Lung (tissue), 16 donors: ENCODE results near the gene DPY19L2. TPM values are rescaled to one million over a fixed set of nuclear protein-coding genes. Genes with fewer than 3 reads are reported as not detected.
"Not testable (repeated sequence)": the region's sequence is repeated elsewhere in the genome, so short reads cannot be mapped to it uniquely, and the experiment has no call there.

Experiments
- ATAC-seq: fragments of 200-7000 bp; cut with Tn5 transposase; one replicate; pipeline ENCODE4 v1.9.1; 2020; ENCODE audit warnings: moderate number of reproducible peaks; ENCODE audit not compliant: insufficient read depth, low FRiP score
- DNase-seq, 3 donors: peaks; one replicate each; pipeline ENCODE4 v3.0.0-alpha.2; 2013 to 2017
- H3K27ac ChIP-seq, 2 donors: one replicate each; pipeline ENCODE4 v1.5.1; 2013; ENCODE audit warnings: mild to moderate bottlenecking in 2 of 2, moderate library complexity in 2 of 2, control low read depth in 1 of 2, inconsistent platforms in 1 of 2, low read depth in 1 of 2, low read length in 1 of 2
- H3K27me3 ChIP-seq, 3 donors: one replicate each; pipeline ENCODE4 v1.5.1; 2013; ENCODE audit warnings: low read length in 2 of 3; ENCODE audit not compliant: control insufficient read depth in 3 of 3, insufficient read depth in 3 of 3
- H3K36me3 ChIP-seq, 4 donors: one replicate each; pipeline ENCODE4 v1.5.1; 2013; ENCODE audit warnings: low read length in 4 of 4, mild to moderate bottlenecking in 1 of 4, moderate library complexity in 1 of 4; ENCODE audit not compliant: control insufficient read depth in 4 of 4, insufficient read depth in 4 of 4
- H3K4me1 ChIP-seq, 5 donors: one replicate each; pipeline ENCODE4 v1.5.1; 2013; ENCODE audit warnings: low read length in 5 of 5, mild to moderate bottlenecking in 2 of 5, moderate library complexity in 1 of 5; ENCODE audit not compliant: control insufficient read depth in 5 of 5, insufficient read depth in 5 of 5
- H3K4me3 ChIP-seq: one replicate; pipeline ENCODE4 v1.5.1; 2013; ENCODE audit warnings: mild to moderate bottlenecking, control low read depth, moderate library complexity
- H3K9ac ChIP-seq, 2 donors: one replicate each; pipeline ENCODE4 v1.5.1; 2013; ENCODE audit warnings: low read length in 2 of 2, control low read depth in 1 of 2; ENCODE audit not compliant: insufficient read depth in 1 of 2
- H3K9me3 ChIP-seq, 4 donors: one replicate each; pipeline ENCODE4 v1.5.1; 2013; ENCODE audit warnings: low read length in 3 of 4, mild to moderate bottlenecking in 1 of 4, moderate library complexity in 1 of 4; ENCODE audit not compliant: control insufficient read depth in 4 of 4, insufficient read depth in 3 of 4
- WGBS, 2 donors: extraction: QIAGEN DNeasy Blood & Tissue Kit; methylation state at CpG; one replicate each; pipeline ENCODE4 v1.1.7; 2013; 5-methylcytosine and 5-hydroxymethylcytosine counted together
- long read RNA-seq, 5 donors: transcript quantifications; one replicate each; lab custom pipeline, GENCODE V29; 2026
- polyA plus RNA-seq, 2 donors: library from polyadenylated mRNA; stranded (reverse); fragments of 200-250 nt; gene quantifications; one replicate each; pipeline ENCODE4 v1.2.1, GENCODE V29; 2013
- total RNA-seq, 2 donors: library from RNA; depleted of rRNA in 1 of 2; stranded (reverse); fragments of >200 nt in 1 of 2; gene quantifications; one replicate each; pipeline ENCODE4 v1.2.1, GENCODE V29; 2014 to 2021
- TF ChIP-seq, protein P1 (sequence below): IDR thresholded peaks from 2 replicates; pipeline ENCODE4 v1.5.1; 2012; ENCODE audit warnings: mild to moderate bottlenecking; ENCODE audit errors: control extremely low read depth, extremely low read depth
- donor health status: control.
- donor health status: control.
- donor health status: Bipolar disorder and iron deficiency.
- donor health status: healthy.
- donor health status: DM: yes; HTN: yes; CAD: no.

DPY19L2 gene
- total RNA-seq: 10 to 100 TPM in 1 of 2 donors, 1 to 10 TPM in 1; 4.3 to 14.8 TPM
- 1 to 10 TPM in 1 of 2 donors, under 1 TPM in 1; 0.56 to 4.9 TPM for polyA plus RNA-seq
- long read RNA-seq, donor 1, partial matches to known transcripts: 0 of 3 reads
- long read RNA-seq, donor 1, other reads (novel, unspliced or antisense): 0 of 3 reads
- long read RNA-seq, donor 2, partial matches to known transcripts: 0 of 2 reads
- long read RNA-seq, donor 2, other reads (novel, unspliced or antisense): 0 of 2 reads
- long read RNA-seq, donor 3, partial matches to known transcripts: 0 of 1 reads
- long read RNA-seq, donor 3, other reads (novel, unspliced or antisense): 0 of 1 reads
- long read RNA-seq, donor 4, partial matches to known transcripts: 0 of 1 reads
- long read RNA-seq, donor 4, other reads (novel, unspliced or antisense): 0 of 1 reads
- long read RNA-seq, donor 5, partial matches to known transcripts: 0 of 4 reads
- long read RNA-seq, donor 5, other reads (novel, unspliced or antisense): 0 of 4 reads

DNA sequence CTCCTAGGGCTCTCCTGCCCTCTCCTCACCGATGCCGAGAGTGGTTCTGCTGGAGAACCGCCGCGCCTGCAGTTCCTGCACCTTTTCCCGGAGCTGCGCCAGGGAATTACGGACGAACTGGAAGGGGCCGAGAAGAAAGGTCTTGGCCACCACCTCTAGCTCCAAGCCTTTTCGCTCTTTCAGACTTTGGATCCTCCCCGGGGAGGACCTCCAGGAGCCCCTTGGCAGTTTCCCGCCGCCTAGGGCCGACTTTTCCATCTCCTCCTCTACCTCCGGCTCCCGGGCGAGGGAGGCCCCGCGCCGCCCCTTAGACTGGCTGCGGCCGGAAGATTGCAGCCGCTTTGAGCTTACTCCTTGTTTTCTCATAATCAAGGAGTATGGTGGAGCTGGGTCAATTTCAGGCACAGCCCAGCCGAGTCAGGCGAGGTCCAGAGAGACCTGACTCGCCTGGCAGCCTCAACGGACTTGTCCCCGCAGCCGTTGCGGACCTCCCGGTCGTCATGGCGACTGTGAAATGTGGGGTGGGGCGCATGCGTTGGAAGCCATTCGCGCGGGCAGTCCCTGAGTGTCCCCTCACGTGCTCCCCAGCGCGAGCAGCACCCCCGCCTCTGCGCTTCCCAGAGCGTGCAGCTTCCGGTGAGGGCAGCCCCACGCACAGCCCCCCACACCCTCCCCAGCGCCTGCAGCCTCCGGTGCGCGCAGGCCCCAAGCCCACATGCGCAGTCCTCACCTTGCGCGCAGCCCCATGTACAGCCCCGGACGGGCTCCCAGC lies at the start of gene DPY19L2:
Gene DPY19L2, minus strand, starts transcription at position 466 of the 772 bp plus-strand sequence. Its CDS starts 100 bp downstream, at position 366.
- Histone ChIP-seq H3K9ac (peak within 1 kb of the TSS; percentile 39 to 65), H3K27ac (peak within 1 kb of the TSS; percentile 79 to 98), H3K9me3 (no peaks in the 10 kb centered on the region), H3K36me3 (no peaks in the 10 kb centered on the region), H3K4me3 (peak within 1 kb of the TSS; percentile 64), H3K4me1 (peaks cover 0 to 5% (median 0%) of the 10 kb centered on the region in 5 donors), H3K27me3 (no peaks in the 10 kb centered on the region)
- peak; percentile 78 to 88 (median 80) for DNase-seq
- WGBS, 2 donors: 0 to 1% methylated on average over 56 of the region's 56 CpGs
- TF ChIP-seq, protein P1, sequence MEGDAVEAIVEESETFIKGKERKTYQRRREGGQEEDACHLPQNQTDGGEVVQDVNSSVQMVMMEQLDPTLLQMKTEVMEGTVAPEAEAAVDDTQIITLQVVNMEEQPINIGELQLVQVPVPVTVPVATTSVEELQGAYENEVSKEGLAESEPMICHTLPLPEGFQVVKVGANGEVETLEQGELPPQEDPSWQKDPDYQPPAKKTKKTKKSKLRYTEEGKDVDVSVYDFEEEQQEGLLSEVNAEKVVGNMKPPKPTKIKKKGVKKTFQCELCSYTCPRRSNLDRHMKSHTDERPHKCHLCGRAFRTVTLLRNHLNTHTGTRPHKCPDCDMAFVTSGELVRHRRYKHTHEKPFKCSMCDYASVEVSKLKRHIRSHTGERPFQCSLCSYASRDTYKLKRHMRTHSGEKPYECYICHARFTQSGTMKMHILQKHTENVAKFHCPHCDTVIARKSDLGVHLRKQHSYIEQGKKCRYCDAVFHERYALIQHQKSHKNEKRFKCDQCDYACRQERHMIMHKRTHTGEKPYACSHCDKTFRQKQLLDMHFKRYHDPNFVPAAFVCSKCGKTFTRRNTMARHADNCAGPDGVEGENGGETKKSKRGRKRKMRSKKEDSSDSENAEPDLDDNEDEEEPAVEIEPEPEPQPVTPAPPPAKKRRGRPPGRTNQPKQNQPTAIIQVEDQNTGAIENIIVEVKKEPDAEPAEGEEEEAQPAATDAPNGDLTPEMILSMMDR: no peak
- peak; percentile 90 for ATAC-seq

- not testable (repeated sequence) for H3K9ac ChIP-seq, H3K36me3 ChIP-seq, H3K4me3 ChIP-seq, H3K27ac ChIP-seq, ATAC-seq, DNase-seq, H3K4me1 ChIP-seq, H3K27me3 ChIP-seq, H3K9me3 ChIP-seq
- 92% methylated on average over 4 of the region's 4 CpGs for WGBS, 2 donors
Observed at GRCh38 chr12:63716891-63717290, 48.6 kb upstream of the DPY19L2 start.

DNA sequence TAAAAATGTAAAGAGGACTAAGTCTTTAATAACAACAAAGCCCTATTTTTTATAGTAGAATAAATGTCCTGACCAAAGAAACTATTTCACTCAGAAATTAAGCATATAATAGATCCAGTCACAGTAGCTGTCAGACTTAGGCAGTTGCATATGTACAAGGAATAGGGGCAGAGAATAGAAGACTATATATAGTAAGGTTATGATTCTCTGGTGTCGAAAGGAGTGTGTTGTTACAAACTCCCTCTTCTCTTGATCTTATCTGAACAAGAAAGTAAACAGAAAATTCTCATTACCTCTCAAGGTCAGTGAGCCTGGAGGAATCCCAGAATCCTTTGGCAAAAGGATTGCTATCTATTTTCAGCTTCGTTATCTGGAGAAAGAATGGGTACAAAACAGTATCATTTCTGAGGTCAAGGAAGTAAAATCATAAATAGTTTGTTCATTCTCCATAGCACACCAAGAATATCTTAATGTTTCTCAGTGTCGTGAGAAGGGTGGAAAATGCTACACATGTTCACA lies 46.9 kb upstream of the DPY19L2 start:
- H3K27me3 ChIP-seq, DNase-seq, H3K27ac ChIP-seq, H3K9me3 ChIP-seq, H3K9ac ChIP-seq, H3K4me3 ChIP-seq, ATAC-seq, H3K36me3 ChIP-seq, H3K4me1 ChIP-seq: not testable (repeated sequence)
- WGBS, 2 donors: 40 to 59% methylated on average over 3 of the region's 3 CpGs

GRCh38 chr12:63714409-63714808 lies 46.1 kb upstream of the DPY19L2 start:
- H3K4me3 ChIP-seq, ATAC-seq, H3K27ac ChIP-seq, H3K36me3 ChIP-seq, DNase-seq, H3K4me1 ChIP-seq, H3K27me3 ChIP-seq, H3K9ac ChIP-seq, H3K9me3 ChIP-seq: not testable (repeated sequence)
- 96 to 100% methylated on average over 1 of the region's 1 CpG for WGBS, 2 donors

DNA sequence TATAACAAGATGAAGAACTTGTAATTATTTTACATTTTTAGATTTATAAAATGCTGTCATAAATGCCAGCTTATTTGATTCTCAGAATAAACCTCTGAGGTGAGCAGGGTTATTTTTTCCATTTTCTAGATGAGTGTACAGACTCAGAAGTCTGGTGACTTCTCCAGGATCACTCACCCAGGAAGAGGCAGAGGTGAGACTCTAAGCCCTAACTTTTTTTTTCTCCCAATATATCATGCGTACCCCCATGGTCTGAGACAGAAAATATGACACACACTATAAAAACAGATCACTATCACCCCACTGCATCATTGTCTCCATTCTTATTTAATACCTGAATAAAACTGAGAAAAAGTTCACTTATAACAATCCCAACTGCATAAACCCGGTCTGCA lies 45.4 kb upstream of the DPY19L2 start:
- not testable (repeated sequence) for DNase-seq, H3K27ac ChIP-seq, H3K27me3 ChIP-seq, H3K9ac ChIP-seq, H3K9me3 ChIP-seq, H3K4me3 ChIP-seq, H3K36me3 ChIP-seq, H3K4me1 ChIP-seq, ATAC-seq
- 65 to 80% methylated on average over 2 of the region's 2 CpGs for WGBS, 2 donors

- H3K4me3 ChIP-seq, H3K36me3 ChIP-seq, DNase-seq, ATAC-seq, H3K4me1 ChIP-seq, H3K27ac ChIP-seq, H3K9me3 ChIP-seq, H3K9ac ChIP-seq, H3K27me3 ChIP-seq: not testable (repeated sequence)
- 92 to 93% methylated on average over 1 of the region's 1 CpG for WGBS, 2 donors
Observed at GRCh38 chr12:63712979-63713680, 44.8 kb upstream of the DPY19L2 start.
